Spleen (tissue), 7 donors: ENCODE data around the gene CREB3.

ENCODE experiments used
- POLR2A ChIP-seq, 3 donors: fragments of 450-650 bp; IDR thresholded peaks; one replicate each; pipeline ENCODE4 v1.5.1; 2017; ENCODE audit warnings: antibody characterized with exemption in 3 of 3, mild to moderate bottlenecking in 1 of 3
- POLR2AphosphoS5 ChIP-seq, 3 donors: sonication (generic); formaldehyde crosslinking; IDR thresholded peaks; one replicate each; pipeline ENCODE4 v1.5.1; 2017; ENCODE audit warnings: antibody characterized with exemption in 3 of 3
- TF ChIP-seq, protein P1 (sequence below), 11 experiments: fragments of 200-600 bp in 7 of 11; fragments of 450-650 bp in 4 of 11; sonication (generic) in 4 of 11; IDR thresholded peaks in 8 of 11; conservative IDR thresholded peaks in 3 of 11; 1 replicate in 7 of 11; 2 replicates in 4 of 11; pipeline versions ENCODE4 v1.4.0 to v1.8.0; 2016 to 2021; ENCODE audit warnings: antibody characterized with exemption in 11 of 11, inconsistent platforms in 4 of 11, mild to moderate bottlenecking in 1 of 11
- donor health status: DM: no; HTN: no; CAD: no; lungs with moderate emphysema.
- donor health status: DM: no; HTN: no; CAD: no.
- donor health status: DM: no; HTN: no; CAD: no.

DNA sequence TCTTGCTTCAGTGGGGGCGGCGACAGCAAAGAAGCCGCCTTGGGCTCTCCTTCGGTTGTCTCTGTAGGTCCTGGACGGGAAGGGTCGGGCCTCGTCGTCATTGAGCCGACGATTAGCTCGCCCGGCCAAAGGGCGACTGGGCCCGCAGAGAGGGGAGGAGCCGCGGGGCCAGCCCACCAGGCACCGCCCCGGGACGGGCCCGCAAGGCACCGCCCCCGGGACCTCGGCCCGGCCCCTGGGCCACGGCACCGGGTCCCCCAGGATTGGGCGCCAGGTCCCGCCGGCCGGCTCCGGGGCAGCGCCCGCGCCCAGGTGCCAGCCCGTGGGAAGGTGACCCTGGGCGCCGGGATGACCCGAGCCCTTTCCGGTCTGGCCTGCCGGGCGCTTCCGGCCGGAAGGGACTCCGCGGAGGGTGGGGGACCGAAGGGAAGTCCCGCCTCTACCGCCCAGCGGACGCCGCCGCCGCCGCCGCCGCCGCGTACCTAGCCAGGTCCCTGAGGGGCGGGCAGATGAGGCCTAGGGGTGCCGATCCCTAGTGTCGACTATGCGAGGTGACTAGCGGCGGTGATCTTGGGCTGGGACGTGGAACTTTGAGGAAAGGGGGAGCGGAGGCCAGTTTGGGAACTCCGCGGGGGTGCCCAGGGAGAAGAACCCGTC lies 16.5 kb downstream of the CREB3 start, which contains the start of the genes GBA2 and RGP1:
- TF ChIP-seq, protein P1, sequence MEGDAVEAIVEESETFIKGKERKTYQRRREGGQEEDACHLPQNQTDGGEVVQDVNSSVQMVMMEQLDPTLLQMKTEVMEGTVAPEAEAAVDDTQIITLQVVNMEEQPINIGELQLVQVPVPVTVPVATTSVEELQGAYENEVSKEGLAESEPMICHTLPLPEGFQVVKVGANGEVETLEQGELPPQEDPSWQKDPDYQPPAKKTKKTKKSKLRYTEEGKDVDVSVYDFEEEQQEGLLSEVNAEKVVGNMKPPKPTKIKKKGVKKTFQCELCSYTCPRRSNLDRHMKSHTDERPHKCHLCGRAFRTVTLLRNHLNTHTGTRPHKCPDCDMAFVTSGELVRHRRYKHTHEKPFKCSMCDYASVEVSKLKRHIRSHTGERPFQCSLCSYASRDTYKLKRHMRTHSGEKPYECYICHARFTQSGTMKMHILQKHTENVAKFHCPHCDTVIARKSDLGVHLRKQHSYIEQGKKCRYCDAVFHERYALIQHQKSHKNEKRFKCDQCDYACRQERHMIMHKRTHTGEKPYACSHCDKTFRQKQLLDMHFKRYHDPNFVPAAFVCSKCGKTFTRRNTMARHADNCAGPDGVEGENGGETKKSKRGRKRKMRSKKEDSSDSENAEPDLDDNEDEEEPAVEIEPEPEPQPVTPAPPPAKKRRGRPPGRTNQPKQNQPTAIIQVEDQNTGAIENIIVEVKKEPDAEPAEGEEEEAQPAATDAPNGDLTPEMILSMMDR (IDR thresholded peaks at IDR 0.05 in 8 of 11, conservative IDR thresholded peaks at IDR 0.05 in 3 of 11): peak in 1 of 11 experiments; percentile 22
- TF ChIP-seq POLR2A (IDR thresholded peaks at IDR 0.05) (peak in 2 of 3 donors; percentile 20 to 44), POLR2AphosphoS5 (IDR thresholded peaks at IDR 0.05) (peak; percentile 87 to 89 (median 89))
